GM19372 (cell line): ENCODE measurements around the gene KY.
"Not testable (repeated sequence)": the region's sequence is repeated elsewhere in the genome, so short reads cannot be mapped to it uniquely, and the experiment has no call there.

ENCODE experiments used
- ATAC-seq: cut with Tn5 transposase; IDR thresholded peaks from one replicate; pipeline ENCODE4 v1.9.1; 2021; ENCODE audit warnings: mild to moderate bottlenecking, low read depth, moderate library complexity; ENCODE audit not compliant: unreplicated experiment

The KY gene

DNA sequence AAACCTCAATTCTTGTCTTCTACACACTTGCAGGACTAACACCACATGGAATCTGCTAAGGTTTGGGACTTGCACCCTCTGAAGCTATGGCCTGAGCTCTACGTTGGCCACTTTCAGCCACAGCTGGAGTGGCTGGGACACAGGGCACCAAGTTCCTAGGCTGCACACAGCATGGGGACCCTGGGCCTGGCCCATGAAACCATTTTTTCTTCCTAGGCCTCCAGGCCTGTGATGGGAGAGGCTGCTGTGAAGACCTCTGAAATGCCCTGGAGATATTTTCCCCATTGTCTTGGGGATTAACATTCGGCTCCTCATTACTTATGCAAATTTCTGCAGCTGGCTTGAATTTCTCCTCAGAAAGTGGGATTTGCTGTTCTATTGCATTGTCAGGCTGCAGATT is 80.9 kb downstream of the KY start:
- ATAC-seq = not testable (repeated sequence)

DNA sequence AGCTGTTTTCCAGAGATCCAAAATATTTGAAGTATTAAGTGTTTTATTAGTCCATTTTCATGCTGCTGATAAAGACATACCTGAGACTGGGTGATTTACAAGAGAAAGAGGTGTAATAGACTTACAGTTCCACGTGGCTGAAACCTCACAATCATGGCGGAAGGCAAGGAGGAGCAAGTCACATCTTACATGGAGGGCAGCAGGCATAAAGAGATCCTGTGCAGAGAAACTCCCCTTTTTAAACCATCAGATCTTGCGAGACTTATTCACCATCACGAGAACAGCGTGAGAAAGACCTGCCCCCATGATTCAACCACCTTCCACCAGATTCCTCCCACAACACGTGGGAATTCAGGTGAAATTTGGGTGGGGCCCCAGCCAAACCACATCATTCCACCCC is 82.0 kb downstream of the KY start:
- no peak for ATAC-seq

DNA sequence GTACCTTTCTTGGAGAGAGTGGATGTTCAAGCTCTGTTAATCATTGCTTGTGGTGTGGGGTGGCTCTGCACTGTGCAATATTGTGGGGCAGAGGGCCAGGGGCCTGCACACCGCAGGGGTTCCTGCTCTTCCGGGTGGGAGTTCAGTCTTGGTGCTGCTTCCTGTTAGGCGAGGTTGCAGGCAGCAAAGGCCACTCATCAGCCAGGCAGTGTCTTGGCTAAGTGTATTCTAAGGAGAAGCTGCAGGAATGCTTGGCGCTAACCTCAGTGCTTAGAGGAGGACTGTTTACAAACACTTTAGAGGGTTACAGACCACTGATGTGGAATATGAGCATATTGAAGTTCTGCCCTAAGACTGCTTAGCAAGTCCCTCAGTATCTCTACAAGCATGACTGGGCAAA is 83.2 kb downstream of the KY start:
- no peak for ATAC-seq

DNA sequence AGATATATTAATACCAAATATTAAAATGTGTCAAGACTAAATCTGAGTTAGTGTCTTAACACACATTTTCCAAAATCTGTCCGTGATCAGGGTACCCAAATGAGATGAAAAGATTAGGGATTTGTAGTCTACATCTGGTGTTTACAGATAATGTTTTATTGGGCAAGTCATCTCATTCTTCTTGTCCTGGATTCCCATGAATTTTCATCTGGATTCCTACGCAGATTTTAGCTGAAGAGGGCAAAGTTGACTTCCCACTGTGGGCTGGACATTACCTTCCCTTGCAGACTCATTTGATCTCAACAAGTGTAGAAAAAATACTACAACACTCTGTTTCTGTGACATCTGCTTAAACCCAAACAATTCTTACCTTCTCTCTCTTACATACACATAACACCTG is 85.8 kb downstream of the KY start:
- no peak for ATAC-seq

DNA sequence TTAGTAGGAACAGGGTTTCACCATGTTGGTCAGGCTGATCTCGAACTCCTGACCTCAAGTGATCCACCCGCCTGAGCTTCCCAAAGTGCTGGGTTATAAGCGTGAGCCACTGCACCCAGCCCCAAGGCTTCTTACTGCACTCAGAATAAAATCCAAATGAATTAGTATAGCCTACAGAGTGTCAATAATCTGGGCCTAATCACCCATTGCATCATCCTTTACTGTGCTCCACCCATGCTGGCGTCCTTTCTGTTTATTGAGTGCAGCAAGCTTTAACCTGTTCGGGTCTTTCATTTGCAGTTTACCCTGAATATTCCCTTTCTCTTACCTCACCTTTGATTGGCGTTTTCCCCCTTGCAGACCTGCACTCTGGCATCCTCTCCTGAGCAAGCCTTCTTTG is 87.2 kb downstream of the KY start:
- ATAC-seq = no peak

DNA sequence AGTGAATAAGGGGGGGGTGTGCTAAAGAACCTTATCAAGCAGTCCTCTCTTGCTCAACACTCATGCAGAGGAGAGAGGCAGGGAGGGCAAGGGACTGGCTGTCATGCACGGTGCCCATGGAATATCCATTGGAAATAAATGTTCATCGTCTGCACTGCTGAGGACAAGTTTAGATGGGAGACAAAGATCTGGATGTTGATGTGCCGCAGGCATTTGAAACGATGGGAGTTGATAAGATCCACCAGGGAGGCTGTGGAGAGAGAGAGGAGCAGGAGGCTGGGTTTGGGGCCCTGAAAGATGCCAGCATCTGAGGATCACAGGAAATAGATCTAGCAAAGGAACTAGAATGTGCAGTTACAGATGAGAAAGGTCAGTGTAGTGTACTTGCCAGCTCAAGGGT is 88.8 kb downstream of the KY start:
- no peak for ATAC-seq

DNA sequence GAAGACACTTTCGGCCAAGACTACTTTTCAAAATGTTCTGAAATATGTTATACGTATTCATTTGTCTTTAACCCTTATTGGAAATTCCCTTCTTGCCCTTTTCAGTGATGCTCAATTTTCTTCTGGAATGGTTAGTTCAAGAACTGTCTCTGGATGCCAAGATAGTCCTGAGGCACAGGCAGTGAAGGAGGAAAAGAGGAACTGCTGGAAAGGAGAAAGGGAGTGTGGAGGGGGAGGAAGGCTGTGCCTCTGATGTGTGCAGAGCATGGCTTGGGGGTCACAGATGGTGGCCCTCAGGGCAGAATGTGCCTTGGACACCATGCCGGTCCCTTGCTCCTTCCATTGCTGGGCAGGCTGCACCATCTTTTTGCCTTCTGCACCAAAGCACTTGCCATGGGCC is 91.2 kb downstream of the KY start:
- ATAC-seq = no peak
